ENCODE measurements around the gene SNED1. TPM values are rescaled to one million over a fixed set of nuclear protein-coding genes. Genes with fewer than 3 reads are reported as not detected.

Gene SNED1
- total RNA-seq, 1 donor from 2014 or later, result 6.1 TPM

DNA sequence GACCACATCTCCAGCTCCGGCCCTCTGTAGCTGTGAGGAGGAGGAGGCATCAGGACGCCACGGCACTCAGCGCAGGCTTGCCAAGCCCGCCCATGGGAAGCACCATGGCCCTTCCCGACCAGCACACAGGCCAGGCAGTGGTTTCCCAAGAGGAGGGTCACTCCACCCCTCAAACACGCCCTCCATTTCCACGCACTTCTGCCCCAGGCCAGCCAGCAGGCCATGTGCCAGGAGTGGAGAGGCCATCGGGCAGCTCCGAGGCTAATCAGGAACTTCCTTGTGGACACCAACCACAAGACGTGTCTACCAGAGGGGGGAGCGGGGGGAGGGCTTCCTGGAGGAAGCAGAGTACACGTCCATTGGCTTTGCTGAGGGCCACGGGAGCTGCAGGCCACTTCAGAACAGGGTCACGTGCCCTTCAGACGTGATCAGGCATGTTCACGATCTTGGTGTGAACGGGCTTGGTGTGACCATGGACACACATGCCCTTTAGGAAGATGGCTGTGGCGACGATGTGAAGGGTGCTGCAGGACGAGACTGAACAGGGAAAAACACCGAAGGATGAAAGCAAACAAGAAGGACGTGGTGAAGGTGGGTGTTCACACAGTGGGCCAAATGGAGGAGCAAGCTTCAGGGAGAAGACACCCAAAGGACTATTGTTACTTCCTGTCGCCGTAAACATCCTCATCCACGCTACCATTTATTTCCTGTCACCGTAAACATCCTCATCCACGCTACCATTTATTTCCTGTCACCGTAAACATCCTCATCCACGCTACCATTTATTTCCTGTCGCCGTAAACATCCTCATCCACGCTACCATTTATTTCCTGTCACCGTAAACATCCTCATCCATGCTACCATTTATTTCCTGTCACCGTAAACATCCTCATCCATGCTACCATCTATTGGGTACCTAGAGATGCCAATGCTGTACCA lies 110.1 kb downstream of the SNED1 start:
- no peaks in the 10 kb centered on the region for H3K9me3 ChIP-seq (replicated peaks)
- TF ChIP-seq, protein P1, sequence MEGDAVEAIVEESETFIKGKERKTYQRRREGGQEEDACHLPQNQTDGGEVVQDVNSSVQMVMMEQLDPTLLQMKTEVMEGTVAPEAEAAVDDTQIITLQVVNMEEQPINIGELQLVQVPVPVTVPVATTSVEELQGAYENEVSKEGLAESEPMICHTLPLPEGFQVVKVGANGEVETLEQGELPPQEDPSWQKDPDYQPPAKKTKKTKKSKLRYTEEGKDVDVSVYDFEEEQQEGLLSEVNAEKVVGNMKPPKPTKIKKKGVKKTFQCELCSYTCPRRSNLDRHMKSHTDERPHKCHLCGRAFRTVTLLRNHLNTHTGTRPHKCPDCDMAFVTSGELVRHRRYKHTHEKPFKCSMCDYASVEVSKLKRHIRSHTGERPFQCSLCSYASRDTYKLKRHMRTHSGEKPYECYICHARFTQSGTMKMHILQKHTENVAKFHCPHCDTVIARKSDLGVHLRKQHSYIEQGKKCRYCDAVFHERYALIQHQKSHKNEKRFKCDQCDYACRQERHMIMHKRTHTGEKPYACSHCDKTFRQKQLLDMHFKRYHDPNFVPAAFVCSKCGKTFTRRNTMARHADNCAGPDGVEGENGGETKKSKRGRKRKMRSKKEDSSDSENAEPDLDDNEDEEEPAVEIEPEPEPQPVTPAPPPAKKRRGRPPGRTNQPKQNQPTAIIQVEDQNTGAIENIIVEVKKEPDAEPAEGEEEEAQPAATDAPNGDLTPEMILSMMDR (IDR thresholded peaks at IDR 0.05; ENCODE audit: borderline replicate concordance), result no peak
- H3K36me3 ChIP-seq, result no peaks in the 10 kb centered on the region
- peaks cover 2% of the 10 kb centered on the region for H3K4me1 ChIP-seq
- intact Hi-C loops (cut with micrococcal nuclease), result no loop called here
- H3K27ac ChIP-seq (replicated peaks), result no peak overlapping the region
- DNase-seq, result no peak
- H3K4me3 ChIP-seq, result no peak overlapping the region
- no peaks in the 10 kb centered on the region for H3K27me3 ChIP-seq (ENCODE audit: low read depth)

DNA sequence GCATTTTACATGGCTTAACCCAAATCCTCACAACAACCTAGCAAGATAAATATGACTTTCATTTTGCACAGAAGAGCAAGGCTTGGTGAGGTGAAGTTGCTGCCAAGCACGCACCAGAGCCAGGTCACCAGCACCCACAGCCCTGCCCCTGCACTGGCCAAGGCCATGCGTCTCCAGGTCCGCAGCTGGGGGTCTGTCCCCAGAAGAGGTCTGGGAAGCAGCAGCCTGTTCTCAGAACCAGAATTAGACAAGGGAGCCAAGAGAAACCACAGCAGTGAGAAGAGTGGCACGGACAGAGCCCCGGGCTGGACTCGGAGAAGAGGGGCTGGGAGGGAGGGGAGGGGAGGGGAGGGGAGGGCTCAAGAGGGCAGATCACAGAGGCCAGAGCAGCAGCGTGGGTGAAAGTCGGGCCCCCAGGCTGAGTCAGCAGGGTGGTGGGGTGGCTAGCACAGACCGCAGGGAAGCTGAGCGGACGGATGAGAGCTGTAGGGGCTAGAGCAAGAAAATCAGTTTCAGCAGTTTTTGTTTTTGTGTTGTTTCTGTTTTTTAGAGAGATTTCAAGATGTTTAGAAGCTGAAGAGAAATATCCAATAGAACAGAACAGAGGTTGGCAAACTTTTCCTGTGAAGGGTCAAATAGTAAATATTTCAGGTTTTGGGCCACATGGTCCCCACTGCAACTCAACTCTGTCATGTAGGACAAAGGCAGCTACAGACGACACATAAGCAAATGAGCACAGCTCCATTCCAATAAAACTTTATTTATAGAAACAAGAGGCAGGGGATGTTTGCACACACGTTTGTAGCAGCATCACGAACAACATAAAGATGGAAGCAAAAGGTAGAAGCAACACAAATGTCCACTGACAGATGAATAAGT lies 111.0 kb downstream of the SNED1 start:
- TF ChIP-seq, protein P1 (IDR thresholded peaks at IDR 0.05; ENCODE audit: borderline replicate concordance), result no peak
- intact Hi-C loops (cut with micrococcal nuclease), result no loop called here
- Histone ChIP-seq H3K27me3 (ENCODE audit: low read depth) (no peaks in the 10 kb centered on the region), H3K4me1 (no peaks in the 10 kb centered on the region), H3K9me3 (replicated peaks) (no peaks in the 10 kb centered on the region), H3K36me3 (no peaks in the 10 kb centered on the region), H3K4me3 (no peak overlapping the region), H3K27ac (replicated peaks) (no peak overlapping the region)
- DNase-seq, result no peak

DNA sequence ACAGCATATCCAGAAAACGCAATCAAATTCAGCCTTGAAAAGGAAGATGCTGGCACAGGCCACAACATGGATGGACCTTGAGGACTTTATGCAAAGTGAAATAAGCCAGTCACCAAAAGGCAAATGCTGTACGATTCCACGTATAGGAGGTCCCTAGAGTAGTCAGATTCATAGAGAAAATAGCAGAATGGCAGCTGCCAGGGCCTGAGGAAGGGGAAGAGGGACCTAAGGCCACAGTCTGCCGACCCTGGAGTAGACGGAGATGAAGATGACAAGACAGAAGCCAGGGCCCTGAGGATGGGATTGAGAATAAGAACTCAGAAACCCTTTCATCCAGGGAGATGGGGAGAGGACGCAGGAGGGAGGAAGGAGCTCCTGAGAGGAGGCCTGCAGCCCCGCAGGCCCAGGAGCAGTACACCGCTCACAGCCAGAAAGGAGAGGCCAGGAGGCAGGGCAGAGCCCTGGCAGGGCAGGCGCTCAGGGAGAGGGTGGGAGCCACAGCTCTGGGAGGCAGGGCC lies 111.7 kb downstream of the SNED1 start:
- Histone ChIP-seq H3K4me3 (no peak overlapping the region), H3K27ac (replicated peaks) (no peak overlapping the region), H3K36me3 (no peaks in the 10 kb centered on the region), H3K4me1 (no peaks in the 10 kb centered on the region), H3K27me3 (ENCODE audit: low read depth) (no peaks in the 10 kb centered on the region), H3K9me3 (replicated peaks) (no peaks in the 10 kb centered on the region)
- DNase-seq, result no peak
- intact Hi-C loops (cut with micrococcal nuclease), result no loop called here
- TF ChIP-seq, protein P1 (IDR thresholded peaks at IDR 0.05; ENCODE audit: borderline replicate concordance), result no peak

DNA sequence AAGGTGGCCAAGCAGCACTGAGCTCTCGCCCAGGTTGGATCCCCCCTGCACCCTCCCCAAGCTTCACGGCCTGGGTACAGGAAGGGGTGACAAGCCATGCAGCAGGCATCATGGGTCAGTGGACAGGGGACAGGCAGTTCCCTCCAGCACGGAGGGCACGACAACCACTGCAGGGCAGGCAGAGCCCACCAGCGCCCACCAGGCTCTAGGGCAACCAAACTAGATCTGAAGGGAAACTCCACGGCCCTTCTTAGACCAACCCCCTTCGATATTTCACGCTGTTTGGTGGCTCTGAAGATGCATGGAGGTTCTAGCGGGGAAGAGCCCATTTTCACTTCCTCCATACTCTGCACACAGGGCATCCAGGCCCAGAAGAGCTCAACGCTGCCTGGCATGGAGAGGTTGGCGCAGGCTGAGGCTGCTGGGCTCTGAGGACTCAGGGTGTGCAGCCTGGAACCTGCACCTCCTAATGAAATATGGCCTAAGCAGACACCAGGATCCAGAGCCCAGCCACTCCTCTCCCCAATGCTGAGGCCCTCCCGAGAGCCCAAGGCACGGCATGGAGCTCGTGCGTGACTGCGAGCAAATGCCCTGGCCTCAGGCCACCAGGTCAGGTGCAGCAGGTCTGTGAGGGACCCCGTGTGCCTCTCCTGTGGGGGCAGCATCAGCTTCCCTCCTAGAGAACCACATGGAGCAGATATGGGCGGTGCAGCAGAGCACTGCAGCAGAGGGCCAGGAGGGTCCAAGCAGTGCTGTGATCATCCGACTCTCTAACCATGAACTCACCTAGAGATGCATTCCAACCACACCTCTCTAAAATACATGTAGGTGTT lies 112.4 kb downstream of the SNED1 start:
- H3K36me3 ChIP-seq, result no peaks in the 10 kb centered on the region
- no peaks in the 10 kb centered on the region for H3K9me3 ChIP-seq (replicated peaks)
- no peaks in the 10 kb centered on the region for H3K4me1 ChIP-seq
- no peak for DNase-seq
- intact Hi-C loops (cut with micrococcal nuclease), result no loop called here
- H3K27me3 ChIP-seq (ENCODE audit: low read depth), result no peaks in the 10 kb centered on the region
- H3K27ac ChIP-seq (replicated peaks), result no peak overlapping the region
- TF ChIP-seq, protein P1 (IDR thresholded peaks at IDR 0.05; ENCODE audit: borderline replicate concordance), result no peak
- no peak overlapping the region for H3K4me3 ChIP-seq

DNA sequence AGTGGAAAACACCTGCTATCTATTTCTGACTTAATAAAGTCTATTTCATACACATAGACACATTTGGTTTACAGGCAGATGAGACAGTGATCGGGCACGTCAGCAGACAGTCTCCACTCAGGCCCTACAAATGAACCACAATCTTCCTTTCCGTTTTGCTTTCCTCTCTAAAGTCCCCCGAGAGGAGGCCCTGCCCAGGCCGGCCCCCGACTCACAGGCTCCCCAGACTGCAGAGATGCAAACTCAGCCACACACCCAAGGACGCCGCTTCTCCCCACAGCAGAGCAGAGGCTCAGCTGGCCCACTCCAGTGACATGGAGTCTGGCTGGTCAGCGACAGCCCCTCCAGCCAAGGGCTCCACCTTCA lies 113.0 kb downstream of the SNED1 start:
- TF ChIP-seq, protein P1 (IDR thresholded peaks at IDR 0.05; ENCODE audit: borderline replicate concordance), result no peak
- H3K9me3 ChIP-seq (replicated peaks), result no peaks in the 10 kb centered on the region
- intact Hi-C loops (cut with micrococcal nuclease), result no loop called here
- H3K27ac ChIP-seq (replicated peaks), result no peak overlapping the region
- H3K4me1 ChIP-seq, result no peaks in the 10 kb centered on the region
- H3K4me3 ChIP-seq, result no peak overlapping the region
- DNase-seq, result no peak
- H3K27me3 ChIP-seq (ENCODE audit: low read depth), result no peaks in the 10 kb centered on the region
- H3K36me3 ChIP-seq, result no peaks in the 10 kb centered on the region

All from left ventricle myocardium inferior (tissue), 1 donor.